GM11168 (cell line): ENCODE measurements around the gene SPIN2B.
"Not testable (repeated sequence)": the region's sequence is repeated elsewhere in the genome, so short reads cannot be mapped to it uniquely, and the experiment has no call there.

ENCODE experiments used
- in situ Hi-C: fragments of 300-500 bp; cut with MboI; formaldehyde crosslinking; loops from one replicate; pipeline ENCODE4 v1.12.0; 2022; ENCODE audit warnings: low sequenced_read_pairs; ENCODE audit not compliant: unreplicated experiment

SPIN2B gene

DNA sequence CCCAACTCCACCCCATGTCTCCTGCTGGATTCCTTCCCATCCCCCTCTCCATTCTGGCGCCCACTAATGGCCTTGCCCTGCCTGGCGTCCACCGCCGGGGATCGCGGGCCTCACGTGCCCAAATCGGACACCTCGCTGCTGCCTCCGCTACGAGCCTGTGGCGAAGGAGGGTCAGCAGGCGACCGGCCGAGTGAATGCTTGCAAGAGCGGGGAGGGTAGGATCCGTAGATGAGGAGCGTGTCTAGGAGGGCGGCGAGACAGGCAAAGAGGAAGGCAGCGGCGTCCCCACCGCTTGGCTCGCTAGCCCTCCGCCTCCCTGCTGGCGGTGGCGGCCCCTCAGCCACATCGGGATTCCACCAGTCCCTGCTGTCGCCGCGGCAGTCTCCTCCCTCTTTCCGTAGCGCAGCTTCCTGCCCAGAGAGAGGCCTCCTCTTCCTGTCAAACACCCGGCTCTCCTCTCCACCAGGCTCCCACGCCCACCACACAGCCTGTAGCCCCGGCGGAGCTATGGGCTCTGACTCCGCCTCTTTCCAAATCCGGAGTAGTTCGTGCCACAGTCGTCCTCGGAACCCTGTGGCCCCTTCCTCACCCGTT is at the start of gene SPIN2B:
SPIN2B (minus strand) TSS at position 387 of the 594 bp plus-strand sequence.
- in situ Hi-C loops = no loop called here

- in situ Hi-C loops = no loop called here
Measured at GRCh38 chrX:57156397-57157049, 35.2 kb upstream of the SPIN2B start.

DNA sequence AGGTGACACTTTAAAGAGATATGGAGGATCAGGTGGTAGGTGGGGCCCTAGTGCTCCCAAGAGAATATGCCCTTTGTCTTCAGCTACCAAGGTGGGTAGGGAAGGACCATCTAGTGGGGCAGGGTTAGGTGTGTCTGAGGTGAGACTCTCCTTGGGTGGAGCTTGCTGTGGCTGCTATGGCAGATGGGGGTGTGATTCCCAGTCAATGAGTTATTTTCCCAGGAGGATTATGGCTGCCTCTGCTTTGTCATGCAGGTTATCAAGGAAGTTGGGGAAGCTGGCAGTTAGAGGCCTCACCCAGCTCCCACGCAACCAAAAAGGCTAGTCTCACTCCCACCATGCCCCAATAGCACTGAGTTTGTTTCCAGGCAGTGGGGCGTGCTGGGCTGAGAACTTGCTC is 33.8 kb upstream of the SPIN2B start:
- in situ Hi-C loops = no loop called here

DNA sequence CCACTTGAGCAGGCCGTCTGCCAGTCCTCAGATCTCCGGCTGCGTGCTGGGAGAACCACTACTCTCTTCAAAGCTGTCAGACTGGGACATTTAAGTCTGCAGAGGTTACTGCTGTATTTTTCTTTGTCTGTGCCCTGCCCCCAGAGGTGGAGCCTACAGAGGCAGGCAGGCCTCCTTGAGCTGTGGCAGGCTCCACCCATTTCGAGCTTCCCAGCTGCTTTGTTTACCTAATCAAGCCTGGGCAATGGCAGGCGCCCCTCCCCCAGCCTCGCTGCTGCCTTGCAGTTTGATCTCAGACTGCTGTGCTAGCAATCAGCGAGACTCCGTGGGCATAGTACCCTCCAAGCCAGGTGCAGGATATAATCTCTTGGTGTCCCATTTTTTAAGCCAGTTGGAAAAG is 30.9 kb upstream of the SPIN2B start:
- in situ Hi-C loops = not testable (repeated sequence)

- in situ Hi-C loops = no loop called here
Measured at GRCh38 chrX:57138674-57139073, 17.3 kb upstream of the SPIN2B start.

DNA sequence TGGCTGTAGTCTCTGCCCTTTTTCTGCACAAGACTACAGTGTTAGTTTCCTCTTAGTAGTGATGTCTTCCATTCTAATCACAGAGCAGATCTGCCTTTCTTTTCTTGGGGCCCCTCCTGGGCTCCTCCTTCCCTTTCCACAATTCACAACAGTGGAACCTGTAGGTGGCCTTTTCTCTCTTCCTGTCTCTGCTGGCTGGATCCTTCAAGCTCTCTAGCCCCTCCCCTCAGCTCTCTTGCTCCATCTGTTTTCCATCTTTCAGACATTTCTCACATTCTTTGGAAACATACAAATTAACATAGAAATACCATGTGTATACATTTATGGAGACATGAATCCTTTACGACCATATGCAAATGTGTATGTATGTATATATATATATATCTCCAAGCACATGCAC is 16.2 kb upstream of the SPIN2B start:
- in situ Hi-C loops = no loop called here

DNA sequence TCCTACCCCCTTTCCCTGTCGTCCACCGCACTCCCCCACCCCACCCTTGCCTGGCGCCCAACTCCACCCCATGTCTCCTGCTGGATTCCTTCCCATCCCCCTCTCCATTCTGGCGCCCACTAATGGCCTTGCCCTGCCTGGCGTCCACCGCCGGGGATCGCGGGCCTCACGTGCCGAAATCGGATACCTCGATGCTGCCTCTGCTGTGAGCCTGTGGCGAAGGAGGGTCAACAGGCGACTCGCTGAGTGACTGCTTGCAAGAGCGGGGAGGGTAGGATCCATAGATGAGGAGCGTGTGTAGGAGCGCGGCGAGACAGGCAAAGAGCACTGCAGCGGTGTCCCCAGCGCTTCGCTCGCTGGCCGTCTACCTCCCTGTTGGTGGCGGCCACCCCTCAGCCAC is 15.7 kb upstream of the SPIN2B start, which contains the start of gene SPIN2A:
SPIN2A (minus strand) TSS at position 325 of the 400 bp plus-strand sequence. CDS start 800 bp downstream, outside the sequence.
- in situ Hi-C loops = not testable (repeated sequence)

DNA sequence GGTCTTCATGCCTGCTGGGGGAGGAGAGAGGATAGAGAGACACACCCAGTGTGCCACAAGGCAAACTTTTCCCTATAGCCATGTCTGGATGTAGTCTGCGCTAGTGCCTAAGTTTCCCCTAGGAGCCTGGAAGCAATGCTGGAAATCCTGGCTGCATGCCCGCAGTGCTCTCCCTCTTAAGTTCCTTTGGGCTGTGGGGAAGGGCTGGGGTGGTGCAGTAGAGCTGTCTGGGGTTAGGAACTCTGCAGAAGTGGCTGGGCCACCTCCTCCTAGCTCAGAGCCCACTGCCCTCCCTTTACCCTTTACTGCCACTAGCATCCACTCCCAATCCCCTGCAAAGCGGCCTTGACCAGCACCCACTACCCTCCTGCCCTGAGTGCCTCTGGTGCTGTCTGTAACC is 15.2 kb upstream of the SPIN2B start:
- in situ Hi-C loops = not testable (repeated sequence)

- in situ Hi-C loops = no loop called here
Measured at GRCh38 chrX:57135287-57135686, 13.9 kb upstream of the SPIN2B start.

- in situ Hi-C loops = no loop called here
Measured at GRCh38 chrX:57134702-57135101, 13.4 kb upstream of the SPIN2B start.

- in situ Hi-C loops = no loop called here
Measured at GRCh38 chrX:57133706-57134105, 12.4 kb upstream of the SPIN2B start.

DNA sequence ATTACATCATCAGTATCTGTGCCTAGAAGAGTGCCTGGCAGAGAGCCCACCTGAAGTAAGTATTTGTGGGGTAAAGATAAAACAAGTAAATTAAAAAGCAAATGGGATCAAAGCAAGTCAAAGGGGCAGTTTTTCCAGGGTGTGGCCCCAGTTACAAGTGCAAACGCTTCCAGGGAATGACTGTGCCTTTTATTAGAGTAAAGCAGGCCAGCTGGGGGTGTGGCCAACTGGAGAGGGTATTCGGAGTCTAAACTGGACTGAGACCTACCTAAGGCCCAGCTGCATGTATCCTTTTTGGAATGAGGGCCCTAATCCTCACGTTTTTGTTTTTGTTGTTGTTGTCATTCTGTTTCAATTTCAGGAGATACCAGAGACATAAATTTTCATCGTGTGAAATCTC is 11.9 kb upstream of the SPIN2B start:
- in situ Hi-C loops = not testable (repeated sequence)

GRCh38 chrX:57132046-57132445 is 10.7 kb upstream of the SPIN2B start:
- in situ Hi-C loops = no loop called here

DNA sequence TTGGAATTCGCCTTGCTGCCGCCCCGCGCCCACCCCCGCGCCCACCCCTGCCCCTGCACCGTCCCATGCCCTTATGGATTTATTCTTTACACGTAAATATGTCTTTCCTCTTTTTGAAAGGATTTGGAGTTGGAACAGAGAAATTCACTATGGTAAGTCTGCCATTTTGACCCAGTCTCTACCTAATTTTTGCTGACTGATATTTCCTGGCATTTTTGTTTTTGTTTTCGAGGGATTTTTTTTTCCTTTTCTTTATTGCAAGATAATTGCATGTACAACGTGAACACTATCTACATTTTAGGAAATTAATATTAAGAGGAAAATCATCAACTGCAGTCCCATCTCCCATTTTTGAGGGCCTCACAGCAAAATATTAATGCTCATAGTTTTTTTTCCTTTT is 468 bp upstream of the SPIN2B start:
- in situ Hi-C loops = no loop called here

- in situ Hi-C loops = not testable (repeated sequence)
Measured at GRCh38 chrX:57120619-57121161, 658 bp downstream of the SPIN2B start.

DNA sequence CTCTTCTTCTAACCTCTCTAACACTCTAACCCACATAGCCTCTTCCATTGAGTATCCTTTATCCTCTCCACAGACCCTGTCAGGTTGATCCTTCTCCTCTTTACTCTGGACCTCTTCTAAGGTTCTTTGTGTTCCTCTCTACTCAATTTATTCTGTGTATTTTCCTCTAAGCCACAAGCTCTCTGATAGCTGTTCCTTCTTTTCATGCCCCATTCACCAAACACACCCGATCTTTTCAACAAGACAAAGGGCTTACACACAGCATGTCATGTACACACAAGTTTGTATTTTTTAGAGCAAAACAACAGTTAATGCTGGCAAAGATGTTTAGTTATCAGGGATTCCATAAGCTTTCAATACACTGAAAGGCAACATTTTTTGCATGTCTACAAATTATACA is 1.9 kb downstream of the SPIN2B start:
- in situ Hi-C loops = no loop called here

DNA sequence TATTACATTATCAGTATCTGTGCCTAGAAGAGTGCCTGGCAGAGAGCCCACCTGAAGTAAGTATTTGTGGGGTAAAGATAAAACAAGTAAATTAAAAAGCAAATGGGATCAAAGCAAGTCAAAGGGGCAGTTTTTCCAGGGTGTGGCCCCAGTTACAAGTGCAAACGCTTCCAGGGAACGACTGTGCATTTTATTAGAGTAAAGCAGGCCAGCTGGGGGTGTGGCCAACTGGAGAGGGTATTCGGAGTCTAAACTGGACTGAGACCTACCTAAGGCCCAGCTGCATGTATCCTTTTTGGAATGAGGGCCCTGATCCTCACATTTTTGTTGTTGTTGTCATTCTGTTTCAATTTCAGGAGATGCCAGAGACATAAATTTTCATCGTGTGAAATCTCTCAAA is 3.8 kb downstream of the SPIN2B start:
- in situ Hi-C loops = not testable (repeated sequence)

DNA sequence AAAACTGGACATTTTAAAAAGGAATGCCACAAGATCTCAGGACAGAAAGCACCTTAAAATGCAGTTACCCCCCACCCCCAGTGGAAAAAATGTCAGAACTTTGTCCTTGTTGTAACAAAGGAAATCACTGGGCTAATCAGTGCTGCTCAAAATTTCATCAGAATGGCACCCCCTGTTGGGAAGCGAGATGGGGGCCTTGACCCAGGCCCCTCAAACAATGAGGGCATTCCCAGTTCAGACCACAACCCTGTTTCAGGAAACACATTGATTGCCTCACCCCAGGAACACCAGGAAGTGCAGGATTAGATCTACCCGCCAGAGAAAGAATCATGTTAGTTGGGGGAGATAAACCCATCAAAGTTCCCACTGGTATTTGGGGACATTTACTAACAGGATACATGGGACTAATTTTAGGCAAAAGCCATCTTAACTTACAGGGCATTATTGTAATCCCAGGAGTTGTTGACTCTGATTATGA is 16.4 kb downstream of the SPIN2B start:
- in situ Hi-C loops = no loop called here

DNA sequence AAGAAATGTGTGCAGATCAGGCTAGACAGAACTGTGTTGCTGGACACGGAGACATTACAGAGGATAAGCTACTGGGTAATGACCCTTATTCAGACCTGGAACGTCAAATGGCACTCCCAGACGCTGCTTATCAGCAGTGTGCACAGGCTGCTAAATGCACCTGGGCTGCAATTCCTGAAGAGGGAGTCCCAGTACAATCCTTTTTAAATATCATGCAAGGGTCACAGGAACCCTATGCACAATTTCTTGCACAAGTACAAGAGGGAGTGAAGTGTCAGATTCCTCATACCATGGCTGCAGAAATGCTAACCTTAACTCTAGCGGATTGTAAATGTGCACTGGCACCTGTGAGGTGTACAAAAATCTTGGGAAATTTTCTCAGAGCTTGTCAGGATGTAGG is 16.9 kb downstream of the SPIN2B start:
- in situ Hi-C loops = no loop called here

GRCh38 chrX:57103489-57103888 is 17.9 kb downstream of the SPIN2B start:
- in situ Hi-C loops = no loop called here

DNA sequence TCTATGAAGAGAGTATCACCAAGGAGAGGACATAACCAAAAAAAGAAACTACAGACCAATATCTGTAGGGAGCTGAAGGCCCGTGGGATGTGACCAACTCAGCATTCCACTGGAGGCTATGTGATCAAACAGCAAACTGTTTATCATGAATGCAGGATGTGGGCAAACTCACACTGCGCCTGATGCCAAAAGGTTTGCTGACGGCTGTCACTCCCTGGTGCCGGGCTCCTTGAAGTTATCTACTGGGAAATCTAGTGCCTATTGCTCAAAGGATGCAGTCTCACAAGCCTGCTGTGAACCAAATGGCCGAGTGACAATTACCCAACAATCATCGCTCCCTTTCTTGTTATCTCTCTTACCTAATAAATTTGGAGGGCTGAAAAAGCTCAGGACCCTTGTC is 18.4 kb downstream of the SPIN2B start:
- in situ Hi-C loops = not testable (repeated sequence)

- in situ Hi-C loops = no loop called here
Measured at GRCh38 chrX:57083143-57083542, 38.2 kb downstream of the SPIN2B start.
